Measurements from ENCODE around the gene USP21. TPM values are rescaled to one million over a fixed set of nuclear protein-coding genes. Genes with fewer than 3 reads are reported as not detected.

Gene USP21
- total RNA-seq, 1 donor from 2014 or later: 31.9 TPM

DNA sequence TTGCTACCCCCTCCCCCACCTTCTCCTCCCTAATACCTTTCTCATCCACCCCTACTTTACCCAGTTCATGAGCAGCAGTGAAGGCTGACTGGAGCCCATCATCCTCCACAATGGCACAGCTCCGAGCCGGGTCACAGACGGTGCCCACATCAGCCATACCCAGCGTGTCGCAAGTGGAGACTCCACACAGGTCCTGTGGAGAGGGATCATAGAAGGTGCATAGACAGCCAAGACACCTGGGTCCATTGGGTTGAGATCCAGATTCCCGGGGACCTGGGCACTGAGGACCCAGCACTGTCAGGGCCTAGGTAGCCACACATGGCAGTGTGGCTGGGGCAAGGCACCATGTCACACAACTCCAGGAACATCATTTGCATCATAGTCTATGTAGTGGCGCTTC is 36.8 kb downstream of the USP21 start:
- peak overlapping the region; percentile 24 to 30 for H3K27ac ChIP-seq
- H3K4me1 ChIP-seq: peaks cover 3 to 16% of the 10 kb centered on the region in 2 donors
- DNase-seq (ENCODE audit: low spot score in 2 of 2): no peak
- H3K4me3 ChIP-seq: peak overlapping the region in 1 of 2 donors; percentile 30
- TF ChIP-seq, protein P1, sequence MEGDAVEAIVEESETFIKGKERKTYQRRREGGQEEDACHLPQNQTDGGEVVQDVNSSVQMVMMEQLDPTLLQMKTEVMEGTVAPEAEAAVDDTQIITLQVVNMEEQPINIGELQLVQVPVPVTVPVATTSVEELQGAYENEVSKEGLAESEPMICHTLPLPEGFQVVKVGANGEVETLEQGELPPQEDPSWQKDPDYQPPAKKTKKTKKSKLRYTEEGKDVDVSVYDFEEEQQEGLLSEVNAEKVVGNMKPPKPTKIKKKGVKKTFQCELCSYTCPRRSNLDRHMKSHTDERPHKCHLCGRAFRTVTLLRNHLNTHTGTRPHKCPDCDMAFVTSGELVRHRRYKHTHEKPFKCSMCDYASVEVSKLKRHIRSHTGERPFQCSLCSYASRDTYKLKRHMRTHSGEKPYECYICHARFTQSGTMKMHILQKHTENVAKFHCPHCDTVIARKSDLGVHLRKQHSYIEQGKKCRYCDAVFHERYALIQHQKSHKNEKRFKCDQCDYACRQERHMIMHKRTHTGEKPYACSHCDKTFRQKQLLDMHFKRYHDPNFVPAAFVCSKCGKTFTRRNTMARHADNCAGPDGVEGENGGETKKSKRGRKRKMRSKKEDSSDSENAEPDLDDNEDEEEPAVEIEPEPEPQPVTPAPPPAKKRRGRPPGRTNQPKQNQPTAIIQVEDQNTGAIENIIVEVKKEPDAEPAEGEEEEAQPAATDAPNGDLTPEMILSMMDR (IDR thresholded peaks at IDR 0.05): no peak
- H3K36me3 ChIP-seq: no peaks in the 10 kb centered on the region
- no peaks in the 10 kb centered on the region for H3K27me3 ChIP-seq
- intact Hi-C loops (cut with DNase I): no loop called here
- H3K9me3 ChIP-seq: no peaks in the 10 kb centered on the region

DNA sequence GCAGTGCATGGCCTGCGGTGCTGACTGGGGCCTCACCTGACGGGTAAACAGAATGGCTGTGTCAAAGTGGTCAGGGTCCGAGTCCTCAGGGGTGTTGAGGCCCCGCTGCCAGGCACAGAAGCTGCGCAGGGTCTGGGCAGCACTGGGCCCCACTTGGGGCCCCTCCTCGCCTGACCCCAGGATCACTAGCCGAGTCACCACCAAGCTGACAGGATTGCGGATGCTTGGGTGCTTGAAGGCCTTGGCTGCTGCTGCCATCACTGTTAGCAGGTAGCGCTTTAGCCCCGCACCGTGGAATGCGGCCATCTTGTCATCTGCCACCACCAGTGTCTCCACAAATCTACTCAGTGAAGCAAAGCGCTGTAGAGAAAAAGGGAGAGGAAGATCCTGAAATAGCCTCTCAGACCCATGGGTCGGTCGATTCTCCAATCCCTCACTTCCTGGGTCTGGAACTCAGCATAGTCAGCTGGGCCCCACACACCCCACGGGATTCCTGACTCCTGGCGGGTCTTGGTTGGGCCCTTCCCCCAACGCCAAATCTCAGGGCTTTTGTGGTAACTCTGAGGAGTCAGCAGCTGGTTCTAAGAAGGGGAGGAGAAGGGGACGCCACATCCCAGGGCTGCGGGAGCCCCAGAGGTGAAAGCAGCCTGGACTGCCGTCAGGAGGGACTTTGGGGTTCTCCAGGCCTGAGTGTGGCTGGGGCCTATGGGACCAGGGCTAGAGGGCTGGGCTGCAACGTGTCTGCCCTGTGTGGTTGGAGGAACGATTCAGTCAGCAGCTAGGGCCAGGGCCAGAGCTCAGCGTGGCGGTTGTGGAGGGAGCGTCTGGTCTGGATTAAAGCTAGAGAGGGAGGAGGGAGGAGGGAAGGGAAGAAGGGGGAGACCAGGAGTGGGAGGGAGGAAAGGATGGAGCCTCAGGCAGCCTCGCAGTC is 37.5 kb downstream of the USP21 start:
- TF ChIP-seq, protein P1 (IDR thresholded peaks at IDR 0.05): no peak
- H3K36me3 ChIP-seq: no peaks in the 10 kb centered on the region
- H3K27ac ChIP-seq: peak overlapping the region; percentile 24 to 97
- H3K9me3 ChIP-seq: no peaks in the 10 kb centered on the region
- H3K4me3 ChIP-seq: peak overlapping the region; percentile 30 to 51
- H3K27me3 ChIP-seq: no peaks in the 10 kb centered on the region
- H3K4me1 ChIP-seq: peaks cover 3 to 22% of the 10 kb centered on the region in 2 donors
- intact Hi-C loops (cut with DNase I): no loop called here
- no peak for DNase-seq (ENCODE audit: low spot score in 2 of 2)

- DNase-seq (ENCODE audit: low spot score in 2 of 2): no peak
- TF ChIP-seq, protein P1 (IDR thresholded peaks at IDR 0.05): no peak
- Histone ChIP-seq H3K27ac (peak overlapping the region; percentile 92 to 97), H3K27me3 (no peaks in the 10 kb centered on the region), H3K9me3 (no peaks in the 10 kb centered on the region), H3K4me1 (peaks cover 3 to 22% of the 10 kb centered on the region in 2 donors), H3K4me3 (peak overlapping the region; percentile 47 to 51), H3K36me3 (no peaks in the 10 kb centered on the region)
- intact Hi-C loops (cut with DNase I): no loop called here
Measured at GRCh38 chr1:161197560-161198193, 38.4 kb downstream of the USP21 start.

- DNase-seq (ENCODE audit: low spot score in 2 of 2): no peak
- H3K27me3 ChIP-seq: no peaks in the 10 kb centered on the region
- H3K27ac ChIP-seq: peak overlapping the region; percentile 92 to 97
- H3K36me3 ChIP-seq: no peaks in the 10 kb centered on the region
- H3K4me3 ChIP-seq: peak overlapping the region; percentile 47 to 51
- intact Hi-C loops (cut with DNase I): no loop called here
- H3K4me1 ChIP-seq: peaks cover 8 to 29% of the 10 kb centered on the region in 2 donors
- TF ChIP-seq, protein P1 (IDR thresholded peaks at IDR 0.05): no peak
- no peaks in the 10 kb centered on the region for H3K9me3 ChIP-seq
Measured at GRCh38 chr1:161198194-161198896, 39.0 kb downstream of the USP21 start.

DNA sequence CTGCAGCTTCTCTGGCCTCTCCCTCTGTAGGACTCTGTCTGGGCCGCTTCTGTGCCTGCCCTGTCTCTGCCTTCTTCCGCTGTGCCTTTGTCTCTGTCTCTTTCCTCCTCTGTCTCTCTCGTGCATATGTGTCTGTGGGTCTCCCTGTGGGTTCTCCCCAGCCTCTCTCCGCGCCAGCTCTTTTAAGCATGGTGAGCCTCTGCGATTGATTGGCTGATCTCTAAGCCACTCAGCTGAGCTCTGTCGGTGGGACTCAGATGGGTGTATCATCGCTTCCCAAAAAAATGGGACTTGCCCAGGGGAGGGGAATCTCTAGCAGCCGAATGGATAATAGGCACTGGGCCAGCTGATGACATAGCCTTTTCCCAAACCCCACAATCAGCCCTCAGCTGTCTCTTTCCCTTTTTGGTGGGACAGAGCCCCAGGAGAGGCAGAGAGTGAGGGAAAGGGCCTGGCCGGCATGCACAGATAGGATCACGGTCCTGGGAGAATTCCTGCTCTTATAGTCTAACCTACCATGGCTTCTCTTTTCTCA is 39.7 kb downstream of the USP21 start, which contains the start of gene ADAMTS4:
Gene ADAMTS4, minus strand, starts transcription at position 158 of the 535 bp plus-strand sequence. CDS start 427 bp downstream, outside the sequence.
- peak within 1 kb of the TSS; percentile 47 to 51 for H3K4me3 ChIP-seq
- intact Hi-C loops (cut with DNase I): no loop called here
- no peaks in the 10 kb centered on the region for H3K36me3 ChIP-seq
- TF ChIP-seq, protein P1 (IDR thresholded peaks at IDR 0.05): no peak
- DNase-seq (ENCODE audit: low spot score in 2 of 2): peak in 1 of 2 donors; percentile 86
- H3K27ac ChIP-seq: peak within 1 kb of the TSS; percentile 92 to 97
- H3K4me1 ChIP-seq: peaks cover 8 to 32% of the 10 kb centered on the region in 2 donors
- no peaks in the 10 kb centered on the region for H3K9me3 ChIP-seq
- no peaks in the 10 kb centered on the region for H3K27me3 ChIP-seq

Data from ascending aorta (tissue), 2 donors.